GM21528 (cell line): ENCODE results near the gene CMTM7.

Experiments
- ATAC-seq: cut with Tn5 transposase; IDR thresholded peaks from one replicate; pipeline ENCODE4 v1.9.1; 2021; ENCODE audit warnings: mild to moderate bottlenecking, moderate library complexity; ENCODE audit not compliant: unreplicated experiment, low FRiP score

CMTM7 gene

GRCh38 chr3:32411442-32411841 is 19.8 kb downstream of the CMTM7 start:
- ATAC-seq, result no peak

GRCh38 chr3:32412887-32413286 is 21.2 kb downstream of the CMTM7 start:
- no peak for ATAC-seq

- no peak for ATAC-seq
Observed at GRCh38 chr3:32413845-32414521, 22.3 kb downstream of the CMTM7 start.

GRCh38 chr3:32414522-32415202 is 23.0 kb downstream of the CMTM7 start:
- ATAC-seq, result peak; percentile 57

GRCh38 chr3:32419742-32420125 is 28.1 kb downstream of the CMTM7 start:
- no peak for ATAC-seq

GRCh38 chr3:32420126-32421038 is 28.7 kb downstream of the CMTM7 start:
- peak; percentile 74 for ATAC-seq

GRCh38 chr3:32421185-32421584 is 29.5 kb downstream of the CMTM7 start:
- no peak for ATAC-seq

GRCh38 chr3:32421991-32422859 is 30.6 kb downstream of the CMTM7 start:
- no peak for ATAC-seq

- no peak for ATAC-seq
Observed at GRCh38 chr3:32422943-32423342, 31.3 kb downstream of the CMTM7 start.

GRCh38 chr3:32423534-32423933 is 31.9 kb downstream of the CMTM7 start:
- ATAC-seq, result peak; percentile 36

GRCh38 chr3:32423956-32424557 is 32.4 kb downstream of the CMTM7 start:
- no peak for ATAC-seq

GRCh38 chr3:32424581-32425250 is 33.1 kb downstream of the CMTM7 start:
- no peak for ATAC-seq

GRCh38 chr3:32428092-32429068 is 36.7 kb downstream of the CMTM7 start:
- peak; percentile 76 for ATAC-seq

- no peak for ATAC-seq
Observed at GRCh38 chr3:32430900-32431299, 39.2 kb downstream of the CMTM7 start.

- no peak for ATAC-seq
Observed at GRCh38 chr3:32431481-32431880, 39.8 kb downstream of the CMTM7 start.

GRCh38 chr3:32432045-32432710 is 40.5 kb downstream of the CMTM7 start:
- no peak for ATAC-seq

- peak; percentile 51 for ATAC-seq
Observed at GRCh38 chr3:32432711-32433530, 41.3 kb downstream of the CMTM7 start.
